ENCODE measurements around the gene SLC9A1.
A peak's percentile ranks its signal among the peaks of the same experiment; 100 is the strongest.

The SLC9A1 gene

DNA sequence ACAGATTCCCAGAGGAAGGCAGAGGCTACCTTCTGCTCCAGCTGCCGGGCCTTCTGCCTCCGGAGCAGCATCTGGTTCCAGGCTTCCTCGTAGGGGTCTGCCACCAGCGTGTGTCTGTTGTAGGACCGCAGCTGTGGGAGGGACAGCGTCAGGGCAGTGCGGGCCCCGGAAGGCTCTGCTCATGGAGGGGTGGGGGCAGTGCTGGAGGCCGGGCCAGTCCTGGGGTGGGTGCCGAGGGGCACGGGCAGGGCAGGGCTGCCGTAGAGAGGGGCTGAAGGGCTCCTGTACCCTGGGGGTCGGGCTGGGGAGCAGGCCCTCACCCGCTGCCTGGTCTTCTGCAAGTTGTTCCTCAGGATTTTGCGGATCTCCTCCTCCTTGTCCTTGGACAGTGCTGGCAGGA lies 53.2 kb downstream of the SLC9A1 start:
- no peak for DNase-seq

DNA sequence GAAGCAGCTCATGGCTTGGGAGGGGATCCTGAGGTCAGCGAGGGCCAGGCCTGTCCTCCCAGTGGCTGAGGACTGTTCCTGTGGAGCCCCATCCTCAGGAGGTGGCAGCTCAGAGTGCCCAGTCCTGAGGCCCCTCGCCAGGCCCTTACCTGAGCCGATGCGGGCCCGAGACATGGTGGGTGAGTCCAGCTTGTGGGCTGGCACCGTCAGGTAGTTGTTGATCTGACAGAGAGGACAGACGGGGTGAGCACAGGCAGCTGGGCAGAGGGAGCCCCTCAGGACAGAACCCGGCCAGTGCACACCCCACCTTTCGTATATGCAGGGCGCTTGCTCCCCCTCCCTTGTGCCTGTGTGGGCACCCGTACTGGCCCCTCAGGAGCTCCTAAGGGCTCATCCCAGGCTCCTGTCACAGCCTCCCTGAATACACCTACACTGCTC lies 53.9 kb downstream of the SLC9A1 start:
- DNase-seq: no peak

DNA sequence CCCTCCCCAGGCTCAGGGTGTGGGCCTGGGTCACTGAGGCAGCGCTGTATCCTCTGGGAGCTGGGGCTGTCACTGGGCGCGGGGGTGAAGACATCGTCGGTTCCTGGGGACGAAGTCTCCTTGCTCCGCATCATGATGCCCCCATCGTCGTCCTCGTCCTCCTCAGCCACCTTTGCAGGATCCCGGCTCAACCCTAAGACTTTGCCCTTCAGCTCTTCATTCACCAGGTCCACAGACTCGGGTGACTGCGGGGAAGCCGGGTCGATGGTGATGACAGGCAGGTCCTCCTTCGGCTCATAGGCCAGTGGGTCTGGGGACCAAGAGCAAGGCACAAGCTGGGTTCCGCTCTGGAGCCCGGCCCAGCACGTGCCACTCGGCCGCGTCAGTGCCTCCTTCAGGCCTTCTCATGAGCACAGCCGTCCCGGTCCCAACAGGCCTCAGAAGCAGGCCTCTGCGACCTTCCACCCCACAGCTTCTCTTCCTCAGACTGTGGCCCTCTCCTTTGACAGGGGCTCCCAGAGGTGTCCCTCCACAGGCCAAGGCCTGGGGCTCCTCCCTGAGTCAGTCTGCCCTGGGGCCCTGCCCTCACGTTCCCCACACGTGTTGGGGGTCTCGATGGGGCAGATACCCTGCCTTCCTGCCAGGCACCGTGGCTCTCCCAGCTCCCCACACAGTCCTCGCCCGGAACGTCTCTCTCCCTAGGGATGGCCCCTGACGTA lies 54.4 kb downstream of the SLC9A1 start:
- no peak for DNase-seq

GRCh38 chr1:27099587-27100334 lies 55.2 kb downstream of the SLC9A1 start:
- no peak for DNase-seq

GRCh38 chr1:27099135-27099586 lies 55.8 kb downstream of the SLC9A1 start:
- no peak for DNase-seq

GRCh38 chr1:27098431-27099134 lies 56.3 kb downstream of the SLC9A1 start:
- DNase-seq: no peak

- peak; percentile 49 for DNase-seq
These were observed 57.4 kb downstream of the SLC9A1 start for GRCh38 chr1:27097484-27097917.

GRCh38 chr1:27095576-27095975 lies 59.3 kb downstream of the SLC9A1 start:
- no peak for DNase-seq

- no peak for DNase-seq
These were observed 62.0 kb downstream of the SLC9A1 start for GRCh38 chr1:27092888-27093287.

GRCh38 chr1:27090911-27091310 lies 64.0 kb downstream of the SLC9A1 start:
- no peak for DNase-seq

- DNase-seq: no peak
These were observed 67.3 kb downstream of the SLC9A1 start for GRCh38 chr1:27087371-27088220.

DNA sequence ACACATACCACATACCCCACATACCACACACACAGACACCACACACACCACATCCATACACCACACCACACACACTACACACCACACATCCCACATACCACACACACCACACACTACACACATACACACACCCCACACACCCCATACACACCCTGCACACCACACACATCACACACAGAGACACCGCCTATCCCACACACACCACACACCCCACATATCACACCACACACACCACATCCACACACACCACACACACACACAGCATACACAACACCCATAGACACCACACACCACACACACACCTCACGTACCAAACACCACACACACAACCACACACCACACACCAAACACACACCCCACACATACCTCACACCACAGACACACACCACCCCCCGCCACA lies 68.3 kb downstream of the SLC9A1 start:
- DNase-seq: no peak

DNA sequence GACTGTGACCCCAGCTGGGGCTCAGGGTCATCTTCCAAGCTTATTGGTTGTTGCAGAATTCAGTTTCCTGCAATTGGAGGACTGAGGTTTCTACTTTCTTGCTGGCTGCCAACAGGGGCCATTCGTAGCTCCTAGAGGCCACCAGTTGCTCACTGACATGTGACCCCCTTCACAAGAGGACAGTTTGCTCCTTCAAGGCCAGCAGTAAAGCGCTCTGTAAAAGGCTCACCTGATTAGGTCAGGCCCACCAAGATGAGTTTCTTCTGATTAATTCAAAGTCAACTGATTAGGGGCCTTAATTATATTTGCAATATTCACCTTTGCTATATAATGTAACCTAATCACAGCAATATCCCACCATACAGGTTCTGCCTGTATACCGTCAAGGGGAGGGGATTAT lies 68.9 kb downstream of the SLC9A1 start:
- DNase-seq: no peak

DNA sequence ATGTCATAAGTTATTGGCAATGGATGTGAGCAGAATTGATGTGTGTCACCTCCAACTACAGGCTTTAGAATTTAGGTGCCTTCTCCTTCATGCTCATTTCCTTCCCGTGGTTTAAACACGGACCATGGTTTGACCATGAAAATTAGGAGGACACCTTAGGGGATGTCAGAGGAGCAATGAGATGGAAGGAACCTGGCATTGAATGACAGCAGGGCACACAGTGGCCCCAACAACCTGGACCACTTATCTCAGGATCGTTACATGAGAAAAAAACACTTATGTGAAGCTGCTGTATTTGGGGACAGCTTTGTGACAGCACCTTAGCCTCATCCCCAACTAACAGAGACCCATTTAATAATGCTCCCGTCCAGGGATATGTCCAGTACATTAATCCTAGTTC lies 70.8 kb downstream of the SLC9A1 start:
- DNase-seq: no peak

GRCh38 chr1:27077968-27078367 lies 77.0 kb downstream of the SLC9A1 start:
- DNase-seq: no peak

DNA sequence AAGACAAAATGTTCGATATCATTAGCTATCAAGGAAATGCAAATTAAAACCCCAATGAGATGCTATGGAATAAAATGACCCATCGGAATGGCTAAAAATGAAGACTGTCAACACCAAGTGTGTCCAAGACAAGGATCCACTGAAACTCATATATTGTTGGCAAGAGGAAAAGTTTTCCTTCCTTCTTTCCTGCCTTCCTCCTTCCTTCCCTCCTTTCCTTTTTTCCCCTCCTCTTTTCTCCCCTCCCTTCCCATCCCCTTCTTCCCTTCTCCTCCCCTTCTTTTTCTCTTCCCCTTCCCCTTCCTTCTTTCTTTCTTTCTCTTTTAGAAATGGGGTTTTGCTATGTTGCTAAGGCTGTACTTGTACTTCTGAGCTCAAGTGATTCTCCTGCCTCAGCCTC lies 78.1 kb downstream of the SLC9A1 start:
- DNase-seq: no peak

DNA sequence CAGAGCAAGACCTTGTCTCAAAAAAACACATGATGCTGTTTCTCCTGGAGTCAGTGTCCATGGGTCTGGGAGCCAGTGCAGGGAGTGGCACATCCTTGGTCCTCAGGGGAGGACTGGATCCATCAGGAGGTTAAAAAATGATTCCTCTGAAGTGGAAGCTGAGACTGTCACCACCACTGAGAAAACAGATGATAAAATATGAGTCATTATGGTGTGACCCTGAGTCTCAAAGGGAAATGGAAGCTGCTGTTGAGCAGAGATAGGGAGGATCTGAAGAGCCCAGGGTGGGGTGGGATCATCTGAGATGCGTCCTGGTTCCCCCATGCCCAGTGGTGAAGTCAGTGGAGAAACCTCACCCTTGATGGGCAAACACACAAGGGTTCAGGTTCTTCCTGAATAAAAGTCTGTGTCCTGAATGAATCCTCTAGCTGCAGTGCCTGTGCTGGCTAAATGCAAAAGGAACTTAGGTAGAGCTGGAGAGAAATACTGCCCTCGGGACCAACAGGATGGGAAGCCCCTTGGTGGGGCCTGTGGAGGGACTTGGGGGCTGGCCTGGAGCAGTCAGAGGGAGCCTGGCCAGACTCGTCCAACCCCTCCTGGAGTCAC lies 80.6 kb downstream of the SLC9A1 start:
- DNase-seq: no peak

GRCh38 chr1:27071049-27071416 lies 83.9 kb downstream of the SLC9A1 start:
- DNase-seq: peak in 1 of 2 donors; percentile 3

GRCh38 chr1:27070390-27071048 lies 84.4 kb downstream of the SLC9A1 start:
- DNase-seq: no peak

DNA sequence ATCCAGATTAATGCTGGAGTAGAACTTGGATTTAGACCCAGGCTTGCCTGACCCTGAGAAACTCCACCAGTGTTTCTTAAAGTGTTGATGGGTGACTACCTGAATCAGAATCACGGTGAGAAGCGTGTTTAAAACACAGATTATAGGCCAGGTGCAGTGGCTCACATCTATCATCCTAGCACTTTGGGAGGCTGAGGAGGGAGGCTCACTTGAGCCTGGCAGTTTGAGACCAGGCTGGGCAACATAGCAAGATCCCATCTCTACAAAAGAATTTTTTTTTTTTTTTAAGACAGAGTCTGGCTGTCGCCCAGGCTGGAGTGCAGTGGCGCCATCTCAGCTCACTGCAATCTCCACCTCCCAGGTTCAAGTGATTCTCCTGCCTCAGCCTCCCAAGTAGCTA lies 86.0 kb downstream of the SLC9A1 start:
- DNase-seq: no peak

DNA sequence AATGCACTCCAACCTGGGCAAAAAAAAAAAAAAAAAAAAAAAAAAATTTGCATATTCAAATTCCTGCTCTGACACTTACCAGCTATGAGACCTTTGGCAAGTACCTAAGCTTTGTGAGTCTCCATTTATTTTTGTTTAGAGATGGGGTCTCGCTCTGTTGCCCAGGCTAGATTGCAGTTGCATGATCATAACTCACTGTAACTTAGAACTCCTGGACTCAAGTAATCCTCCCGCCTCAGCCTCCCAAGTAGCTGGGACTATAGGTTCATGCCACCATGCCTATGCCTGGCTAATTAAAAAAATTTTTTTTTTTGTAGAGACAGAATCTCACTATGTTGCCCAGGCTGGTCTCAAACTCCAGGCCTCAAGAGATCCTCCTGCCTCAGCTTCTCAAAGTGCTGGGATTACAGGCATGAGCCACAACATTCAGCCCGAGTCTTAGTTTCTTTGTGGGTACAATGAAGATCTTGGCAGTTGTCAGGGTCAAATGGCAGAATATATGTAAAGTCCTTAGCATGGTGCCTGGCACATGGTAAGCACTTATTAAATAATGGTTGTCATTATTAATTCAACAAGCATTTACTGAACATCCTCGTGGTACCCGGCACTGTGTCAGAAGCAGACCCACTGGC lies 88.8 kb downstream of the SLC9A1 start:
- DNase-seq: no peak
